Measurements from ENCODE around the gene CACNA2D3. TPM values are rescaled to one million over a fixed set of nuclear protein-coding genes. Genes with fewer than 3 reads are reported as not detected.

Gene CACNA2D3
- total RNA-seq, 2 donors from 2014 or later = 0.42 to 0.98 TPM

DNA sequence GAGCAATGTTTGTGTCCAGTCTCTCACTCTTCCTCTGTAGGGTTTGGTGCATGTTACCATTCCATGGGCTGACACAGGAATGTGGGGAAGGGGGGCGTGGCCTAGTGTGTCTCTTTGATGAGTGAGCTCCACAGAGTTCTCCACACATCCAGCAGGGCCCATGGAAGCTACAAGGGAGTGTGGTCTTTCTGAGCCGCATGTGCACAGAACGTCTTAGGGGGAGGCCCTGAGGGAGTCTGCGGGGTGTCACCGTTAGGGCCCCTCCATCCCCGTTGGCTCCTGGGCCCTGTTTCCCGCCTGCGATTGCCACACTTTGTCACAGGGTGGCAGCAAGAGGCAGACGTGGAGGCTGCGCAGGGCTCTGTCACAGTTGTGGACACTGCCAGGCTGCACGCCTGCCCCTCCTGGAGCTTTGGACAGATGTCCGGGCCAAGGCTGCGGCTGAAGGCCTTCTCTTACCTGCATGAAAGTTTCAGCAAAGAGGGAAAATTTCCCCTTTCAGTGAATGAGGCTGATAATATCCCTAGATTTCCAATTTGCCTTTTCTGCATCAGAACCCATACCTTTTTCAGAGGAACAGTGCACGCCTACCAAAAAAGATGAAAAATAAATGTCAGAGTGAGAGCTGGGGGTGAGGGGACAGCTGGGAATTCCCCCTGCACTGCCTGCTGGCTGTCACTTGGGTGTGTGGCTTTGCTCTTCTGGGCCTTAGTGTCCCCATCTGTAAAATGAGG lies 24.3 kb downstream of the CACNA2D3 start:
- Histone ChIP-seq H3K4me3 (no peak overlapping the region), H3K36me3 (no peaks in the 10 kb centered on the region), H3K4me1 (no peaks in the 10 kb centered on the region), H3K9ac (ENCODE audit: low read depth in 2 of 2, low read length in 2 of 2) (no peak overlapping the region), H3K9me3 (no peaks in the 10 kb centered on the region), H3K27ac (no peak overlapping the region), H3K27me3 (no peaks in the 10 kb centered on the region)
- DNase-seq = peak; percentile 37
- intact Hi-C loops (cut with DNase I) = loop anchor here (2.0 to 10.0 kb wide), 2 partner anchors 212 to 228 kb away; no protein-coding TSS in a partner anchor
- TF ChIP-seq, protein P1, sequence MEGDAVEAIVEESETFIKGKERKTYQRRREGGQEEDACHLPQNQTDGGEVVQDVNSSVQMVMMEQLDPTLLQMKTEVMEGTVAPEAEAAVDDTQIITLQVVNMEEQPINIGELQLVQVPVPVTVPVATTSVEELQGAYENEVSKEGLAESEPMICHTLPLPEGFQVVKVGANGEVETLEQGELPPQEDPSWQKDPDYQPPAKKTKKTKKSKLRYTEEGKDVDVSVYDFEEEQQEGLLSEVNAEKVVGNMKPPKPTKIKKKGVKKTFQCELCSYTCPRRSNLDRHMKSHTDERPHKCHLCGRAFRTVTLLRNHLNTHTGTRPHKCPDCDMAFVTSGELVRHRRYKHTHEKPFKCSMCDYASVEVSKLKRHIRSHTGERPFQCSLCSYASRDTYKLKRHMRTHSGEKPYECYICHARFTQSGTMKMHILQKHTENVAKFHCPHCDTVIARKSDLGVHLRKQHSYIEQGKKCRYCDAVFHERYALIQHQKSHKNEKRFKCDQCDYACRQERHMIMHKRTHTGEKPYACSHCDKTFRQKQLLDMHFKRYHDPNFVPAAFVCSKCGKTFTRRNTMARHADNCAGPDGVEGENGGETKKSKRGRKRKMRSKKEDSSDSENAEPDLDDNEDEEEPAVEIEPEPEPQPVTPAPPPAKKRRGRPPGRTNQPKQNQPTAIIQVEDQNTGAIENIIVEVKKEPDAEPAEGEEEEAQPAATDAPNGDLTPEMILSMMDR (IDR thresholded peaks at IDR 0.05) = peak; percentile 51

DNA sequence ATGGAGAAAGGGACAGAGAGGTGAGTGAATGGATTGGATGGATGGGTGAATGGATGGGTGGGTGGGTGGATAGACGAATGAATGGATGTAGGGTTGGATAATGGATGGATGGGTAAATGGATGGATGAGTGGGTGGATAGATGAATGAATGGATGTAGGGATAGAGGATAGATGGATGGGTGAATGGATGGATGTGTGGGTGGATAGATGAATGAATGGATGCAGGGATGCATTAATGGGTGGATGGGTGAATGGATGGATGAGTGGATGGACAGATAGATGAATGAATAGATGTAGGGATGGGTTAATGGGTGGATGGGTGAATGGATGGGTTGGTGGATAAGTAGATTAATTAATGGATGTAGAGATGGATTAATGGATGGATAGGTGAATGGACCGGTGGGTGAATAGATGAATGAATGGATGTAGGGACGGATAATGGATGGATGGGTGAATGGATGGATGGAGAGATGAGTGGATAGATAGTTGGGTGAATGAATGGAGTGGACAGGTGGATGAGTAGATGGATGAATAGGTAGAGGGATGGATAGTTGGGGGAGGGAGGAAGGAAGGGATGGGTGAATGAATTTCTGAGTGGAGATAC lies 28.6 kb downstream of the CACNA2D3 start:
- Histone ChIP-seq H3K36me3 (no peaks in the 10 kb centered on the region), H3K4me1 (no peaks in the 10 kb centered on the region), H3K4me3 (no peak overlapping the region), H3K27ac (no peak overlapping the region), H3K9me3 (no peaks in the 10 kb centered on the region), H3K27me3 (no peaks in the 10 kb centered on the region), H3K9ac (ENCODE audit: low read depth in 2 of 2, low read length in 2 of 2) (no peak overlapping the region)
- intact Hi-C loops (cut with DNase I) = no loop called here
- TF ChIP-seq, protein P1 (IDR thresholded peaks at IDR 0.05) = no peak
- no peak for DNase-seq

DNA sequence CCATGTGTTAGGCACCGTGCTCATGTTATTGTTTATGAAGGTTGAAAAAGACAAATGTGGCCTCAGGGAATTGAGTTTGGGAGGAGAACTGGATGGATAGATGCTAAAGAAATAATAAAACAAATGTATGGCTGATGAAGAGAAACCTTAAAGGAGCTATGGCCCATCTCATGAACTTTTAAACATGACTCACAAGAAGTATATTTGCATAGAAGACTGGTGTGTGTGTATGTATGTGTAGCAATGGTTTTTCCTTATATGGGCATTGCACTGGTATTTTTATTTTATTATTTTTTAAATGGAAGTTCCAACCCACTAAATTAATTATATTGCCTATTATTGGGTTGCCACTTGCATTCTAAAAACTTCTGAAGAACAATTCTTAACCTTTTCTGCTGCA lies 31.1 kb downstream of the CACNA2D3 start:
- DNase-seq = no peak
- no peaks in the 10 kb centered on the region for H3K4me1 ChIP-seq
- no peaks in the 10 kb centered on the region for H3K9me3 ChIP-seq
- no peaks in the 10 kb centered on the region for H3K27me3 ChIP-seq
- H3K27ac ChIP-seq = no peak overlapping the region
- no peak overlapping the region for H3K4me3 ChIP-seq
- no peak overlapping the region for H3K9ac ChIP-seq (ENCODE audit: low read depth in 2 of 2, low read length in 2 of 2)
- TF ChIP-seq, protein P1 (IDR thresholded peaks at IDR 0.05) = no peak
- H3K36me3 ChIP-seq = no peaks in the 10 kb centered on the region
- intact Hi-C loops (cut with DNase I) = no loop called here

DNA sequence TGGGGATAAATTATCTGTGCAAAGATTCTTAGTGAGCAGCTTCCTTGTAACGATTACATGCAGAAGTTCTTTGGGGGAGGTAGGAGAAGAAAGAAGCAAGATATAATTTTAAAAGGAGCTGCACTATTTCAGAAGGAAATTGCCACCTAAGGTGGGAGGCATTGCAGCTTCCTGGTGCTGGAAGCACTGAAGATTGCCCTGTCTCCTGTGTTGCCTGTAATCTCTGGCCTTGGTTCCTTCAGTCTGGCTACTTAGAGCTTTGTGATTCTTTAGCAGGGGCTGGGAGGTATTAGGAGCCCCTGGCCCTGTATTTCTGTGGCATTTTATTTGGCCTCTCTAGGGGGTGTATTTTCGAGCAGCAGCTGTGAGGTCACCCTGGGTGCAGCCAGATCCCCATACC lies 35.5 kb downstream of the CACNA2D3 start:
- Histone ChIP-seq H3K4me1 (no peaks in the 10 kb centered on the region), H3K27me3 (no peaks in the 10 kb centered on the region), H3K27ac (no peak overlapping the region), H3K4me3 (no peak overlapping the region), H3K9ac (ENCODE audit: low read depth in 2 of 2, low read length in 2 of 2) (no peak overlapping the region), H3K36me3 (no peaks in the 10 kb centered on the region), H3K9me3 (no peaks in the 10 kb centered on the region)
- DNase-seq = no peak
- intact Hi-C loops (cut with DNase I) = no loop called here
- TF ChIP-seq, protein P1 (IDR thresholded peaks at IDR 0.05) = no peak

DNA sequence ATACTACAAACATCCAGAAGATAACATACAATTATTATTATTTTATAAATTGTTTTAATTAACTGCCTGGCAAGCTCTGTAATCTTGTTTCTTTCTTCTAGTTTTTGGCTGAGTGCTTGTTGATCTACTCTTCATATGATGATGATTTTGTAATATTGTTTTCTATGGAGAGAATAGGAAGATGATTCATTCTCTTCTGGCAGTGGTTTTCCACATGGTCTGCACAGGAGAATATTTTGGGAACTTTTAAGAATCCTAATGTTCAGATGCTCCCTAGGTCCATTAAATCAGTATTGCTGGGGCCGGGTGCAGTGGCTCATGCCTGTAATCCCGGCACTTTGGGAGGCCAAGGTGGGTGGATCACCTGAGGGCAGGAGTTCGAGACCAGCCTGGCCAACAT lies 37.6 kb downstream of the CACNA2D3 start:
- no peak overlapping the region for H3K4me3 ChIP-seq
- H3K36me3 ChIP-seq = no peaks in the 10 kb centered on the region
- H3K4me1 ChIP-seq = no peaks in the 10 kb centered on the region
- H3K9ac ChIP-seq (ENCODE audit: low read depth in 2 of 2, low read length in 2 of 2) = no peak overlapping the region
- no peaks in the 10 kb centered on the region for H3K9me3 ChIP-seq
- H3K27ac ChIP-seq = no peak overlapping the region
- intact Hi-C loops (cut with DNase I) = no loop called here
- no peak for DNase-seq
- TF ChIP-seq, protein P1 (IDR thresholded peaks at IDR 0.05) = no peak
- H3K27me3 ChIP-seq = no peaks in the 10 kb centered on the region

Data from colonic mucosa (tissue), 4 donors.